GM12878 (cell line): ENCODE measurements around the gene WBP11. TPM values are rescaled to one million over a fixed set of nuclear protein-coding genes. Genes with fewer than 3 reads are reported as not detected.

Source experiments
- ATAC-seq: fragments of 200-7000 bp; cut with Tn5 transposase; 3 replicates; pipeline ENCODE4 v1.9.1; 2020; ENCODE audit warnings: mild to moderate bottlenecking, moderate library complexity
- BruUV-seq: library from RNA; stranded (reverse); fragments of 400-500 nt; replicated peaks from 2 replicates; lab custom pipeline; 2021; lab: Mats Ljungman, UMichigan
- CTCF ChIA-PET: fragments of 300-600 bp; sonication (Branson Sonifier 250); formaldehyde crosslinking; extraction: SDS; loops from one replicate; lab custom pipeline; 2021; ENCODE audit warnings: inconsistent platforms; lab: Yijun Ruan, JAX
- POLR2A ChIA-PET: fragments of 350-600 bp; formaldehyde crosslinking; extraction: SDS; loops from one replicate; lab custom pipeline; 2021; ENCODE audit warnings: inconsistent platforms; lab: Charles Lee
- RAD21 ChIA-PET: fragments of 300-600 bp; sonication (Branson Sonifier 250); formaldehyde crosslinking; loops from one replicate; lab custom pipeline; 2023; ENCODE audit warnings: antibody characterized with exemption; ENCODE audit not compliant: unreplicated experiment; lab: Charles Lee
- SMC1A ChIA-PET: fragments of 300-600 bp; sonication (Branson Sonifier 250); formaldehyde crosslinking; loops from one replicate; lab custom pipeline; 2023; ENCODE audit not compliant: unreplicated experiment, uncharacterized antibody; lab: Charles Lee
- DNase-seq: peaks from one replicate; pipeline ENCODE4 v3.0.0-alpha.2; 2011; ENCODE audit warnings: low read depth, low spot score
- FAIRE-seq: peaks from 3 replicates; lab custom pipeline; 2011; peaks lifted over from hg19 to GRCh38; lab: Jason Lieb, UNC
- H2AFZ ChIP-seq: 2 replicates; pipeline ENCODE4 v1.6.0; 2011; ENCODE audit warnings: low read depth, low read length, control low read depth; ENCODE audit not compliant: control insufficient read depth
- H3K27ac ChIP-seq: 2 replicates; pipeline ENCODE4 v1.5.1; 2011; ENCODE audit warnings: control low read depth; ENCODE audit not compliant: control insufficient read depth, insufficient read depth
- H3K27me3 ChIP-seq, 2 experiments: replicated peaks in 1 of 2; 2 replicates each; pipeline versions ENCODE4 v1.6.0 to v1.6.1; 2011; ENCODE audit warnings: low read length in 1 of 2; ENCODE audit not compliant: control insufficient read depth in 2 of 2, insufficient read depth in 2 of 2
- H3K36me3 ChIP-seq, 2 experiments: 2 replicates each; pipeline ENCODE4 v1.5.1; 2011; ENCODE audit warnings: low read length in 1 of 2; ENCODE audit not compliant: control insufficient read depth in 2 of 2, insufficient read depth in 2 of 2
- H3K4me1 ChIP-seq: 2 replicates; pipeline ENCODE4 v1.6.1; 2011; ENCODE audit warnings: mild to moderate bottlenecking, low read length, moderate library complexity, mixed read lengths; ENCODE audit not compliant: control insufficient read depth, insufficient read depth
- H3K4me2 ChIP-seq: 2 replicates; pipeline ENCODE4 v1.6.0; 2011; ENCODE audit warnings: control low read depth; ENCODE audit not compliant: control insufficient read depth, insufficient read depth
- H3K4me3 ChIP-seq: fragments of 200-600 bp; sonication (generic); 2 replicates; pipeline ENCODE4 v1.5.1; 2016
- H3K79me2 ChIP-seq: 2 replicates; pipeline ENCODE4 v1.6.0; 2011; ENCODE audit warnings: low read length; ENCODE audit not compliant: control insufficient read depth, insufficient read depth
- H3K9ac ChIP-seq: 2 replicates; pipeline ENCODE4 v1.8.0; 2011; ENCODE audit warnings: low read length, control low read depth, mixed read lengths; ENCODE audit not compliant: control insufficient read depth, insufficient read depth
- H3K9me3 ChIP-seq: replicated peaks from 3 replicates; pipeline ENCODE4 v1.5.1; 2011; ENCODE audit warnings: mild to moderate bottlenecking, low read length; ENCODE audit not compliant: control insufficient read depth, insufficient read depth
- H4K20me1 ChIP-seq: 2 replicates; pipeline ENCODE4 v1.6.0; 2011; ENCODE audit not compliant: control insufficient read depth, insufficient read depth
- ATF7 ChIP-seq: fragments of 450-650 bp; IDR thresholded peaks from 2 replicates; pipeline ENCODE4 v1.6.1; 2016; ENCODE audit warnings: low read depth, mild to moderate bottlenecking
- CBX3 ChIP-seq: fragments of 200-600 bp; sonication (generic); IDR thresholded peaks from 2 replicates; pipeline ENCODE4 v1.6.1; 2016; ENCODE audit warnings: low read depth, borderline replicate concordance
- CHD4 ChIP-seq: fragments of 200-600 bp; sonication (generic); IDR thresholded peaks from 2 replicates; pipeline ENCODE4 v1.6.1; 2016; ENCODE audit warnings: mild to moderate bottlenecking
- EZH2 ChIP-seq: IDR thresholded peaks from 2 replicates; pipeline ENCODE4 v1.6.1; 2012; ENCODE audit warnings: low read depth, mild to moderate bottlenecking, control low read depth, inconsistent platforms, low read length, borderline replicate concordance; ENCODE audit not compliant: control insufficient read depth
- HCFC1 ChIP-seq: fragments of 150-350 bp; IDR thresholded peaks from 2 replicates; pipeline ENCODE4 v1.6.1; 2014; ENCODE audit warnings: low read length
- HDAC2 ChIP-seq: fragments of 200-600 bp; sonication (generic); IDR thresholded peaks from 2 replicates; pipeline ENCODE4 v1.6.1; 2017
- IKZF1 ChIP-seq: fragments of 450-650 bp; conservative IDR thresholded peaks from 2 replicates; pipeline ENCODE4 v1.6.1; 2017; ENCODE audit warnings: antibody characterized with exemption, mild to moderate bottlenecking
- NFIC ChIP-seq: IDR thresholded peaks from 2 replicates; pipeline ENCODE4 v1.6.1; 2012; ENCODE audit warnings: low read depth, mild to moderate bottlenecking, inconsistent platforms, low read length, moderate library complexity
- RFX5 ChIP-seq: IDR thresholded peaks from 2 replicates; pipeline ENCODE4 v1.6.1; 2011; ENCODE audit warnings: low read depth, low read length, improper control_type of control experiment
- RUNX3 ChIP-seq: IDR thresholded peaks from 2 replicates; pipeline ENCODE4 v1.6.1; 2012; ENCODE audit warnings: low read length, inconsistent platforms
- STAT1 ChIP-seq: fragments of 450-650 bp; conservative IDR thresholded peaks from 2 replicates; pipeline ENCODE4 v1.6.1; 2014; ENCODE audit warnings: antibody characterized with exemption, mild to moderate bottlenecking
- ZBED1 ChIP-seq: IDR thresholded peaks from 2 replicates; pipeline ENCODE4 v1.6.1; 2016; ENCODE audit warnings: borderline replicate concordance
- ZNF24 ChIP-seq: fragments of 450-650 bp; IDR thresholded peaks from 2 replicates; pipeline ENCODE4 v1.6.1; 2017; ENCODE audit warnings: antibody characterized with exemption, mild to moderate bottlenecking
- WGBS: methylation state at CpG from one replicate; pipeline ENCODE4 v1.1.6; 2016; ENCODE audit warnings: low lambda C conversion rate; ENCODE audit not compliant: insufficient replicate concordance, insufficient coverage; ENCODE audit errors: missing lambda C conversion rate; 5-methylcytosine and 5-hydroxymethylcytosine counted together
- in situ Hi-C: fragments of 300-500 bp; cut with MboI; formaldehyde crosslinking; loops from 9 replicates; pipeline ENCODE4 v1.14.3; 2018; ENCODE audit warnings: mixed read lengths
- intact Hi-C: fragments of 100-400 bp; cut with micrococcal nuclease; formaldehyde crosslinking; loops from one replicate; pipeline ENCODE4 v1.14.2; 2022; ENCODE audit not compliant: unreplicated experiment
- polyA plus RNA-seq, 11 experiments: library from polyadenylated mRNA; depleted of rRNA in 4 of 11; unstranded in 6 of 11; stranded (reverse) in 5 of 11; fragments of >200 nt; fragmentation: Nextera tagmentation in 4 of 11; fragmentation: Illumina TruSeq in 1 of 11; extraction: Ambion mirVana in 4 of 11; extraction: Trizol in 1 of 11; gene quantifications; 1 replicate in 1 of 11; 2 replicates in 10 of 11; pipeline versions ENCODE4 v1.2.1 to v1.2.3, GENCODE V29; 2011 to 2016; ENCODE audit warnings: inconsistent platforms in 2 of 11, missing spikeins in 2 of 11, low read depth in 1 of 11
- total RNA-seq, 4 experiments: library from RNA; depleted of rRNA in 3 of 4; stranded (reverse); fragments of >200 nt in 3 of 4; fragmentation: Illumina TruSeq in 1 of 4; extraction: Trizol in 1 of 4; gene quantifications; 2 replicates each; pipeline versions ENCODE4 v1.2.1 to v1.2.3, GENCODE V29; 2013 to 2021

WBP11 gene
- total and polyA plus RNA-seq, 10 of the 15 experiments (the other 5 are each of a cell fraction or from before 2014, with no cell fraction given), result 11.5 to 107 (median 29.1) TPM

- in situ Hi-C loops, result loop anchor here (5.0 kb wide), 1 partner anchor 151 kb away; no protein-coding TSS in a partner anchor
- WGBS, result 54% methylated on average over 3 of the region's 3 CpGs
- no peaks in the 10 kb centered on the region for H4K20me1 ChIP-seq
- ChIA-PET POLR2A (no interaction called here), RAD21 (interaction anchor here (0.7 to 4.8 kb wide), 10 partner anchors 8 to 375 kb away, joined by 3 to 70 read pairs (median 3); partner anchors contain the start of genes ARHGDIB, ERP27 and RERG), SMC1A (interaction anchor here (0.6 to 15.6 kb wide), 16 partner anchors 35 to 150 kb away, joined by 3 to 242 read pairs (median 3); partner anchors contain the start of gene ERP27), CTCF (interaction anchor here (0.7 to 9.9 kb wide), 13 partner anchors 9 to 375 kb away, joined by 3 to 104 read pairs (median 6); partner anchors contain the start of gene RERG)
- H3K27ac ChIP-seq, result no peak overlapping the region
- H3K4me3 ChIP-seq, result no peak overlapping the region
- TF ChIP-seq ZBED1 (no peak), EZH2 (no peak), NFIC (no peak), CBX3 (no peak), HCFC1 (no peak), ATF7 (no peak), HDAC2 (no peak), RFX5 (no peak), RUNX3 (no peak), IKZF1 (no peak), ZNF24 (no peak), CHD4 (no peak), STAT1 (no peak)
- BruUV-seq, result no TSS peak
- DNase-seq, result no peak
- H2AFZ ChIP-seq, result no peak overlapping the region
- H3K4me2 ChIP-seq, result no peak overlapping the region
- ATAC-seq, result no peak
- H3K9me3 ChIP-seq, result no peaks in the 10 kb centered on the region
- H3K9ac ChIP-seq, result no peak overlapping the region
- no peaks in the 10 kb centered on the region for H3K79me2 ChIP-seq
- no peaks in the 10 kb centered on the region for H3K36me3 ChIP-seq
- H3K4me1 ChIP-seq, result no peaks in the 10 kb centered on the region
- no peak for FAIRE-seq
- intact Hi-C loops, result loop anchor here (5.0 kb wide), 3 partner anchors 36 to 421 kb away; partner anchors contain the start of gene ERP27
- H3K27me3 ChIP-seq, result no peaks in the 10 kb centered on the region
These were observed 42.8 kb upstream of the WBP11 start for GRCh38 chr12:14846042-14846587.
